T-helper 17 cell (primary cell): ENCODE results near the gene KLHL17. TPM values are rescaled to one million over a fixed set of nuclear protein-coding genes. Genes with fewer than 3 reads are reported as not detected.
"Not testable (repeated sequence)": the region's sequence is repeated elsewhere in the genome, so short reads cannot be mapped to it uniquely, and the experiment has no call there.

Source experiments
- ATAC-seq: fragments of 150-1000 bp; cut with Tn5 transposase; 2 replicates; pipeline ENCODE4 v1.10.0; 2021; ENCODE audit warnings: mild to moderate bottlenecking, moderate library complexity
- DNase-seq, 3 donors: peaks; one replicate each; pipeline versions ENCODE4 v3.0.0 to v3.0.0-alpha.2; 2020 to 2021
- H3K9me3 ChIP-seq: one replicate; pipeline ENCODE4 v1.7.0; 2013; ENCODE audit warnings: low read length, mild to moderate bottlenecking; ENCODE audit not compliant: control insufficient read depth, poor library complexity, severe bottlenecking
- H3K27ac Mint-ChIP-seq: one replicate; pipeline ENCODE4 v1.8.0; 2022; ENCODE audit warnings: mild to moderate bottlenecking, moderate library complexity, mixed read lengths
- H3K27me3 Mint-ChIP-seq: one replicate; pipeline ENCODE4 v1.8.0; 2022; ENCODE audit warnings: mixed read lengths
- H3K36me3 Mint-ChIP-seq: one replicate; pipeline ENCODE4 v1.8.0; 2022; ENCODE audit warnings: low read depth, mixed read lengths
- H3K4me1 Mint-ChIP-seq: one replicate; pipeline ENCODE4 v1.8.0; 2022; ENCODE audit warnings: mild to moderate bottlenecking, mixed read lengths
- H3K4me3 Mint-ChIP-seq: one replicate; pipeline ENCODE4 v1.8.0; 2022; ENCODE audit warnings: mild to moderate bottlenecking, moderate library complexity, mixed read lengths
- total RNA-seq, 4 donors: library from RNA in 2 of 4; stranded (reverse) in 2 of 4; gene quantifications; one replicate each; pipeline ENCODE4 v1.2.3 and lab custom pipeline; 2022 to 2026

Gene KLHL17
- total RNA-seq, 2 donors from 2014 or later = 16.1 to 16.6 TPM

DNA sequence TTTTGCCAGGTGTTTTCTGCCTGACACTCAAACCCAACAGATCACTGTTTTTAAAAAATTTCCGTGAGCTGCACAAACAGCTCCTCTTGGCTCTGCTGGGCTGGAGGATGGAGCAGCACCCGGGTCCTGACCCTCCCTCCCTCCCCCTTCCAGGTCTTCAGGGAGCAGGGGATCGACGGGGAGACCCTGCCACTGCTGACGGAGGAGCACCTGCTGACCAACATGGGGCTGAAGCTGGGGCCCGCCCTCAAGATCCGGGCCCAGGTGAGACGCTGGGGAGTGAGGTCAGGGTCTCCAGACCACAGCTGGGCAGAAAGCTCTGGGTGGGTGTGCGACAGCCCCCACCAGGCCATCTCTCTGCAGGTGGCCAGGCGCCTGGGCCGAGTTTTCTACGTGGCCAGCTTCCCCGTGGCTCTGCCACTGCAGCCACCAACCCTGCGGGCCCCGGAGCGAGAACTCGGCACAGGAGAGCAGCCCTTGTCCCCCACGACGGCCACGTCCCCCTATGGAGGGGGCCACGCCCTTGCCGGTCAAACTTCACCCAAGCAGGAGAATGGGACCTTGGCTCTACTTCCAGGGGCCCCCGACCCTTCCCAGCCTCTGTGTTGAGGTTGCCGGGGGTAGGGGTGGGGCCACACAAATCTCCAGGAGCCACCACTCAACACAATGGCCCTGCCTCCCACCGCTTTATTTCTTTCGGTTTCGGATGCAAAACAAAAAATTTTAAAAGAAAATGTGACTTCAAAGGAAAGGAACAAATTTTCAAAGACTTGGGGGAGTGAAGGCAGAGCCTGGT is 16.6 kb upstream of the KLHL17 start:
- Mint-ChIP-seq H3K4me3 (no peak overlapping the region), H3K4me1 (peaks cover 7% of the 10 kb centered on the region), H3K27ac (no peak overlapping the region), H3K36me3 (peaks cover 4% of the 10 kb centered on the region), H3K27me3 (peaks cover 8% of the 10 kb centered on the region)
- ATAC-seq (no peak), DNase-seq (no peak)
- H3K9me3 ChIP-seq = no peaks in the 10 kb centered on the region

DNA sequence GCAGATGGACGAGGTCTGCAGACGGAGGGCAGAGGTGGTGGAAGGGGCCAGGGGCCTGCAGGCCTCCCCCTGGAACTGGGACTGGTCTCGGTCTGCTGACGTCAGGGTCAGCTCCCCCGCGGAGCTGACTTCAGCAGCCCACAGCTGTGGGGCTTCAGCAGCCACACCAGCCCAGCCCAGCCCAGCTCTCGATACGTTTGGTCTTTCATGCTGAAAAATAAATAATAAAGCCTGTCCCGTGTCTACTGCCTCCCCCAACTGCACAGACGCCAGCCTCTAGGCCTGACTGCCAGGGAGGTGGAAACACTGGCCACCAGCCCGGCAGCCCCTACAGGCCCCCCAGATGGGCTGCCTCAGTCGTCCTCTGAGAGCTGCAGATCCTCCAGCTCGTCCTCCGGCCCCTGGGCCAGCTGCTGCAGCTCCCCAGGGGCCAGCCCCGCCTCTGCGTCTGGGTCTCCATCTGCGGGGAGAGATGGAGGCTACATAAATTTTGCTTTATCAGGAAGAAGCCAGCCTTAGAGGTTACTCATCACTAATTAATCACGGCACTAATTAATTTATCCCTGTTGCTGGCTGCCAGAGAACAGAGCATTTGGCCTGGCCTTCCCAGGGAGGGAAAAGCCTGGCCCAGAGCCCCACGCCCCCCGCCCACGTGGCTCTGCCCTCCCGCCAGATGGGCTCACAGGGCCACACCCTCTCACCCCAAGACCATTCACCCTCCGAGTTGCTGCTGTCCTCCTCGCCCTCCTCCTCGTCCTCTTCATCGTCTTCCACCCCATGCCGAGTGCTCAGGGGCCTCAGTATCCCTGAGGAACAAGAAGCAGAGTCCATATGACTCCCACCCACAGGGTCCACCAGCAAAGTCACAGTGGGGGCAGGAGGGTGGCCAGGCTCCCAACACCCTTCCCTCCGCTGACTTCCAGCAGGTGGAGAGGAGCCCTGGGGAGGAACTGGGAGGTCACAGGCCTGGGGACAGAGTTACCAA is 15.8 kb upstream of the KLHL17 start:
- no peak for DNase-seq
- H3K4me3 Mint-ChIP-seq = no peak overlapping the region
- H3K36me3 Mint-ChIP-seq = peaks cover 5% of the 10 kb centered on the region
- no peaks in the 10 kb centered on the region for H3K9me3 ChIP-seq
- no peak overlapping the region for H3K27ac Mint-ChIP-seq
- H3K4me1 Mint-ChIP-seq = peaks cover 7% of the 10 kb centered on the region
- no peak for ATAC-seq
- peaks cover 6% of the 10 kb centered on the region for H3K27me3 Mint-ChIP-seq

DNA sequence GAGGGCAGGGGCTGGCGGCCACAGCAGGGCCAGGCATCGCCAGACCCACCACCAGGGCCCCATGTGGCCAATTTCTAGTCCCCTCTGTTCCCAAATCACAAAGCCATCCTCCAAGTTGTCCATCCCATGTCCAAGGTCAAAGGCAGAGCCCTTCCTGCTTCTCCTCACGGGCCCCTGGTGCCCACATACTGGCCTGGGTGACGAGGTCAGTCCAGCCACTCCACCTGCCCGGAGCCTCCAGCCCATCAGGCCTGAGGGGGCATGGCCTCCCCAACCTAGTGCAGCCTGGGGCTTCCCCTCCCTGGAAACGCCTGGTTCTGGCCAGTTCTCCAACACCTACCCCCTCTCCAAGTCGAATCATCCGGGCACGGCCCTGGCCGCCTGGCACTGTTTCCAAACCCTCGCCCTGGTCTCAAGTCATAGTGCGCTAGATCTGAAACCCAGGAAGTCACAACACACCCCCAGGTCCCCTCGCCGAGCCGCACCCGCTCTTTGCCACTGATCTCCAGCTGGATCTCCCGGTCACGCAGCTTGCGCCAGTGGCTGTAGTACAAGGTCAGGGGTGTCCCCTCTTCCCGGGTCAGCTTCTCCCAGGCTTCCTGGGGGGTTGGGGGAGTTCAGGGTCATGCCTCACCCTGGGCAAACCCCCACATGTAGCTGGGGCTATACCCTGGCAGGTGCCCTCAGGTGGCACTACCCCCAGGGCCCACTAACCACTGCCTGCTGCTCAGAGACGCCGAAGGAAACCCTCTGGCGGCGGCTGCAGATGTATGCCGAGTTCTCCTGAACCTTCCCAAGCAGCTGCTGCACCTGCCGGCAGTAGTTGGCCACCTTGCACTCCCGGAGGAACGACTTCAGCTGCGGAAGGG is 14.5 kb upstream of the KLHL17 start:
- no peak overlapping the region for H3K27ac Mint-ChIP-seq
- no peak for DNase-seq
- H3K27me3 Mint-ChIP-seq = peaks cover 6% of the 10 kb centered on the region
- ATAC-seq = no peak
- H3K4me3 Mint-ChIP-seq = peak overlapping the region; percentile 53
- peaks cover 5% of the 10 kb centered on the region for H3K36me3 Mint-ChIP-seq
- peaks cover 6% of the 10 kb centered on the region for H3K4me1 Mint-ChIP-seq
- no peaks in the 10 kb centered on the region for H3K9me3 ChIP-seq

DNA sequence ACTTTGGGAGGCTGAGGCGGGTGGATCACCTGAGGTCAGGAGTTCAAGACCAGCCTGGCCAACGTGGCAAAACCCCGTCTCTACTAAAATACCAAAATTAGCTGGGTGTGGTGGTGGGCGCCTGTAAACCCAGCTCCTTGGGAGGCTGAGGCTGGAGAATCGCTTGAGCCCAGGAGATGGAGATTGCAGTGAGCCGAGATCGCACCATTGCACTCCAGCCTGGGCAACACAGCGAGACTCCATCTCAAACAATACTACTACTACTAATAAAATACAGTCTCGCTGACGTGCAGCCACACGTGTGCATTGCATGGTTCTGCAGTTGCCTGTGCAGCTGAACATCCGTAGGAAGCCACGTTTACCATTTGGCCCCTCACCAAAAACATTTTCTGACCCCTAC is 13.6 kb upstream of the KLHL17 start:
- not testable (repeated sequence) for ATAC-seq

DNA sequence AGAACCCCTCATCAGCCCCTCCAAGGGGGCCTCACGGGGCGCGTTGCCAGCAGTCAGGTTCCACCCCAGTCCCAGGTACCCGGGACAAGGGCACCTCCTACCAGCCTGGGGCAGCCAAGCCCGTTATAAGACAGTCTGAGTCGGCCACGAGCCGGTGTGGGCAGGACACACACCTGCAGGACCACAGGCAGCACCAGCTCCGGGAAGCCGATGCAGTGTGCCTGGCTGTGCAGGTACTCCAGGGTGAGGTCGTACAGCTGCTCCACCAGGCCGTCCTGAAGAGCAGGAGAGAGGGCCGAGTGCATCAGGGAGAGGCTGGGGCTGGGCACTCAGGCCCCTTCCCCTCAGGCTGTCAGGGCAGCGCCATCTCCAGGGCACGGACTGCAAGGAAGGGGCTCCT is 12.4 kb upstream of the KLHL17 start:
- H3K4me1 Mint-ChIP-seq = peaks cover 2% of the 10 kb centered on the region
- H3K4me3 Mint-ChIP-seq = no peak overlapping the region
- no peaks in the 10 kb centered on the region for H3K9me3 ChIP-seq
- ATAC-seq = no peak
- DNase-seq = no peak
- H3K36me3 Mint-ChIP-seq = peaks cover 11% of the 10 kb centered on the region
- no peaks in the 10 kb centered on the region for H3K27me3 Mint-ChIP-seq
- H3K27ac Mint-ChIP-seq = no peak overlapping the region

More for the DNA sequence above, 13.6 kb upstream of the KLHL17 start:
- H3K27me3 Mint-ChIP-seq, H3K9me3 ChIP-seq, H3K27ac Mint-ChIP-seq, H3K4me3 Mint-ChIP-seq, H3K4me1 Mint-ChIP-seq, DNase-seq, H3K36me3 Mint-ChIP-seq: not testable (repeated sequence)

DNA sequence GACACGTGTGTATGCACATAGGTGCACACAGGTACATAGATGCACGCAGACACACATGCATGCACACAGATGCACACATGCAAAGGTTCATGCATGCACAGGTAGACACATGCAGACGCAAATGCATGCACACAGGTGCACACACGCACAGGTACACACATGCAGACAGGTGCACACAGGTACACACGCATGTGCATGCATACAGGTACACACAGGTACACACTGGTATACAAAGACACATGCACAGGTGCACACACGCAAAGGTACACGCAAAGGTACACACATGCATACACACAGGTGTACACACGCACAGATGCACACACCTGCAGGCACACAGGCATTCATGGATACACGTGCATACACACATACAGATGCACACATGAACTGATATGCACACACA is 10.1 kb upstream of the KLHL17 start:
- H3K4me3 Mint-ChIP-seq = no peak overlapping the region

DNA sequence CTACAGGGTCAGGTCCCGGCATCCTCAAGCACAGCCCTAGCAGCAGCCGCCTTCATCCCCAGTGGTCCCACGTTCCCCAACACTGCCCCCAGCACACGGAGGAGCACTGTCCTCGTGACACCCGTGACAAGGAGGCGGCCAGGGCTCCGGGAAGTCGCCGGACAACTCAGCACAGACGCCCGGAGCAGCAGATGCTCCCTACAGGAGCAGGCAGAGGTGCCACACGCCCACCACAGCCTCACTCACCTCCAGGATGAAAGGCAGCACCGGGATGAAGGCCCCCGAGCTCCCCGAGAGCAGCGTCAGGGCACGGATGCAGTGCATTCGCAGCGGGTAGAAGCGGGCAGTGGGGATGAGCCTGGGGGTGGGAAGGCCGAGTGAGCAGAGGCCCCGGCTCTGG is 9.5 kb upstream of the KLHL17 start:
- H3K9me3 ChIP-seq = no peaks in the 10 kb centered on the region
- H3K4me1 Mint-ChIP-seq = peaks cover 7% of the 10 kb centered on the region

More for the DNA sequence above, 10.1 kb upstream of the KLHL17 start:
- no peak for DNase-seq
- Mint-ChIP-seq H3K36me3 (peaks cover 15% of the 10 kb centered on the region), H3K27ac (no peak overlapping the region), H3K27me3 (no peaks in the 10 kb centered on the region), H3K4me1 (peaks cover 6% of the 10 kb centered on the region)
- H3K9me3 ChIP-seq = no peaks in the 10 kb centered on the region
- ATAC-seq = no peak

DNA sequence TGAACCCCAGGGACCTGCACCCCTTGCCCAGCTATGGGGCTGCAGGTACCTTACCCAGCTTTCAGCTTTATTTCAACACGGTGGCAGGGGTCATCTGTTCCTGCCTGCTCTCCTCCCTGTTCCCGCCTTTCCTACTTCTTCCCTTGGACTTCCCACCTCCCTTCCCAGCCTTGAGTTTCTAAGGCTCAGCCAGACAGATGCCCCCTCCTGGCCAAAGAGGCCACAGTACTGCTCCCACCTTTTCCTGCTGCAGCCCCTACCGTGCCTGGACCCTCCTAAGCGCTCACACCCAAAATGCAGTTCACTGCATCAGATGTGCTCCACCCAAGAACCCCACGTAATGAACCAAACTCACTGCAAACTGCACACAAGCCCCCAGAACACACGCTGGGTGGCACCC is 9.0 kb upstream of the KLHL17 start:
- Mint-ChIP-seq H3K4me1 (peaks cover 7% of the 10 kb centered on the region), H3K36me3 (peaks cover 14% of the 10 kb centered on the region)

More for the DNA sequence above, 9.5 kb upstream of the KLHL17 start:
- Mint-ChIP-seq H3K27me3 (no peaks in the 10 kb centered on the region), H3K4me3 (no peak overlapping the region), H3K36me3 (peaks cover 16% of the 10 kb centered on the region), H3K27ac (no peak overlapping the region)
- ATAC-seq = no peak
- DNase-seq = no peak

DNA sequence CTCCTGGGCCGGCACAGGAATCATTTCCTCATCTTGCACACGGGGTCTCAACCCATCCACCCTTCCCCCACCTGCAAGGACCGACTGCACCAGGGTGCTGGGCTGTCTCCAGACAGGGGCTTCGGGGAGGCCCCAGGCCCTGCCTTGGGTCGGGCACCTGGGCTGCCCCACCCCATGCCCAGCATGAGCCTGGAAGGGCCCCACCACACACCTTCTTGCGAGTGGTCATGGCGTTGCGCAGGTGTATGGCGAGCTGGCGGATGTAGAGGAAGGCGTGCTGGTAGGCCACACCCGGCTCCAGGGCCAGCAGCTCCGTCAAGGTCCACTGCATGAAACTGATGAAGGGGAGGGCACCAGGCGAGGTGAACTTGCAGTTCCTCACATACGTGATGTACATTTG is 8.2 kb upstream of the KLHL17 start:
- H3K4me1 Mint-ChIP-seq = peaks cover 7% of the 10 kb centered on the region
- DNase-seq = no peak

More for the DNA sequence above, 9.0 kb upstream of the KLHL17 start:
- no peak for ATAC-seq
- H3K4me3 Mint-ChIP-seq = no peak overlapping the region
- H3K27me3 Mint-ChIP-seq = no peaks in the 10 kb centered on the region
- no peaks in the 10 kb centered on the region for H3K9me3 ChIP-seq
- no peak for DNase-seq
- H3K27ac Mint-ChIP-seq = no peak overlapping the region

DNA sequence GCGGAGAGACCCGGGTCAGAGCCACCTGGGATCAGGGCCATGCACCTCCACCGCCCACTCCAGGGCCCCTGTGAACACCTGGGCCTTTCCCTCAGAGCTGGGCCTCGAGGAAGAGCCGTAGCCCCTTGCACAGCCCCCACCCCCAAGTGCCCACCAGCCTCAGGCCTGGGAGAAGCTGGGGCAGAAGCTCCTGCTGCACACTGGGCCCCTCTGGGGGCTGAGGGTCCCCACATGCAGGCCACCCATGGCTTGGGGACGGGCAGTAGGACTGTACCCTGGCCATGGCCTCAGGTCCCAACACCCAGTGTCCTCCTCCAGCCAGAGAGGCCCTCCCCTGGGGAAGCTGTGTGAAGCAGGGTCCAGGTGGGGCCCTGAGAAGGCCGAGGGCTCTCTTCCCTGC is 7.8 kb upstream of the KLHL17 start:
- Mint-ChIP-seq H3K27me3 (no peaks in the 10 kb centered on the region), H3K36me3 (peaks cover 16% of the 10 kb centered on the region), H3K27ac (no peak overlapping the region), H3K4me3 (no peak overlapping the region), H3K4me1 (peaks cover 10% of the 10 kb centered on the region)
- no peaks in the 10 kb centered on the region for H3K9me3 ChIP-seq
- no peak for ATAC-seq
- DNase-seq = no peak

More for the DNA sequence above, 8.2 kb upstream of the KLHL17 start:
- Mint-ChIP-seq H3K27ac (no peak overlapping the region), H3K27me3 (no peaks in the 10 kb centered on the region), H3K4me3 (no peak overlapping the region), H3K36me3 (peaks cover 14% of the 10 kb centered on the region)
- no peaks in the 10 kb centered on the region for H3K9me3 ChIP-seq
- no peak for ATAC-seq

DNA sequence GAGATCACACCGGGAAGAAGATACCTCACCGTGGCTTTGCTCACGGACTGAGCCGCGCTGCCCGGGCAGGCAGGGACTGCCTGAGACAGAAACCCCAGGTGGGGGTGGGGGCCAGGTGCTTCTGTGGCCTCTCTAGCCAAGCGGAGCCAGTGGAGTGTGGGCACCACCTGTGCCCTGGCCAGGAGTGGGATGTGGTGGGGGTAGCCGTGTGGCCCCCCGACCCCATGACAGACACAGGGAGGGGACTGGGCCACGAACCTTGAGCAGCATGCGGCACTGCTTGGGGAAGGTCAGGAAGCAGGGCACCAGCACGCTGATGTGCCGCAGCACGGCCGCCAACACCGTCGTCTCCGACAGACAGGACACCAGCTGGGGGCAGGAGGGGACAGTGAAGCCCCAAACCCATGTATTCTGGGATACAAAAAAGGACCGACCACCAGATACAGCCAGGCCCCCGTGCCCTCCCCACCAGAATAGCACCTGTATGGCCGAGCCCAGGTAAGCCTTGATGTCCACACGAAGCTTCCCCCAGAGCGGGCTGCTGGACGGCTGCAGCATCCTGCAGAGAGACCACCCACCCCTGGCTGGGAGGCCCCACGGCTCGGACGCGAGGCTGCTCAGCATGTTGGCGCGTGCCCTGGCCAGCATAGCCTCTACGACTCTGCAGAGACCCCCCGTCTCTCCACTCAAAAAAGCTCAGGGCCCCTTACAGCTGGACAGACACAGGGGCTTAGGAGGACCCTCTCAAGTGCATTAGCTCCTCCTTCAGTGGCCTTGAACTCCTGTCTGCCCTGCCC is 6.7 kb upstream of the KLHL17 start:
- no peak overlapping the region for H3K4me3 Mint-ChIP-seq

DNA sequence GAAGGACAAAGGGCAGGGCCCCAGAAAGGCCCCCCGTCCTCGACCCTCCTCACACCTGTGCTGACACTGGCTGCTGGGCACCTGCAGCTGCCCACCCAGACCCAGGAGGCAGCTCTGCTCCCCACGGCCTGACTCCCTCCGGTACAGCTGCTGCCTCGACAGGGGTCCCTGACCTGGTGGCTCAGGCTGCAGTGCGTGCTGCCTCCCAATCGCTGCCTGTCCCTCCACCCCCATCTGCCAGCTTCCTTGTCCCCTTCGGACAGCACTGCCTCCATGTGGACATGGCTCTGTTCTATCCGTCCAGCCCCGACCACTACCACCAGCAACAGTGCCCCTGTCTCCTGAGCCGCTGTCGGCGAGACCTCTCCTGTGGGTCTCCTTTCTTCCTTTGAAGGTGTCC is 5.5 kb upstream of the KLHL17 start:
- Mint-ChIP-seq H3K27ac (no peak overlapping the region), H3K36me3 (peaks cover 14% of the 10 kb centered on the region), H3K27me3 (no peaks in the 10 kb centered on the region), H3K4me1 (peaks cover 16% of the 10 kb centered on the region), H3K4me3 (peak overlapping the region; percentile 47)
- H3K9me3 ChIP-seq = no peaks in the 10 kb centered on the region
- no peak for DNase-seq
- ATAC-seq = no peak

More for the DNA sequence above, 6.7 kb upstream of the KLHL17 start:
- H3K9me3 ChIP-seq = no peaks in the 10 kb centered on the region
- DNase-seq (no peak), ATAC-seq (no peak)
- H3K27me3 Mint-ChIP-seq = no peaks in the 10 kb centered on the region
- peaks cover 15% of the 10 kb centered on the region for H3K36me3 Mint-ChIP-seq
- no peak overlapping the region for H3K27ac Mint-ChIP-seq
- peaks cover 16% of the 10 kb centered on the region for H3K4me1 Mint-ChIP-seq
